Activated naive CD4-positive, alpha-beta T cell treated with anti-CD3 and anti-CD28 coated beads, Interleukin-2, amount 50 U/mL, for 16 hours (primary cell): ENCODE measurements around the gene HSD17B1.
"Not testable (repeated sequence)": the region's sequence is repeated elsewhere in the genome, so short reads cannot be mapped to it uniquely, and the experiment has no call there.

Experiments used
- DNase-seq: peaks from one replicate; pipeline ENCODE4 v3.0.0-alpha.2; 2020

HSD17B1 gene

DNA sequence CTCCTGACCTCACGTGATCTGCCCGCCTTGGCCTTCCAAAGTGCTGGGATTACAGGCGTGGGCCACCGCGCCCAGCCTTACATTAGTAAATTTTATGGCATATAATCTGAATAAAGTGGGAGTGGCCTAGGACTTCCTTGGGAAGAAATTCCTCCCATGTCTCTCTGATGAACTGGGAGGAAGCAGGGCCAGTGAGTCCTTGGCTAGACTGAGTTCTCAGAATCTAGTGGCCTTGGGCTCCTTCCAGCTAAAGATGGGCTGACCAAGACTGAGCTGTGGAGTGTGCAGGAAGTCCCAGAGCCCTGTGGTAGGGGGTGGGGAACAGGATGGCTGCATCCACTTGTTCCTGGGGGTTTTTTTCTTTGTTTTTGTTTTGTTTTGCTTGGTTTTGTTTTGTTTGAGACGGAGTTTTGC lies 26.7 kb upstream of the HSD17B1 start:
- DNase-seq = no peak

DNA sequence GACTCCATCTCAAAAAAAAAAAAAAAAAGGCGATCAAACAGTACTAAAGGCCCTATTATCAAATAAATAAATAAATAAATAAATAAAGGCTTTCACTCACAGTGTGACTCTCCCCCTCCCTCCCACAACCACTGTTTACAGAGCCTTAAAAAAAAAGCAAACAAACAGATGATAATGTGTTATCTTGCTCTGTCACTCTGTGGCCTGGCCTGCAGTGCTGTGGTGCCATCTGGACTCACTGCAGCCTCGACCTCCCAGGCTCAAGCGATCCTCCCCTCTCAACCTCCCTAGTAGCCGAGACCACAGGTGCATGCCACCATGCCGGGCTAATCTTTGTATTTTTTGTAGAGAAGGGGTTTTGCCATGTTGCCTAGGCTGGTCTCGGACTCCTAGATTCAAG lies 24.8 kb upstream of the HSD17B1 start:
- DNase-seq = no peak

DNA sequence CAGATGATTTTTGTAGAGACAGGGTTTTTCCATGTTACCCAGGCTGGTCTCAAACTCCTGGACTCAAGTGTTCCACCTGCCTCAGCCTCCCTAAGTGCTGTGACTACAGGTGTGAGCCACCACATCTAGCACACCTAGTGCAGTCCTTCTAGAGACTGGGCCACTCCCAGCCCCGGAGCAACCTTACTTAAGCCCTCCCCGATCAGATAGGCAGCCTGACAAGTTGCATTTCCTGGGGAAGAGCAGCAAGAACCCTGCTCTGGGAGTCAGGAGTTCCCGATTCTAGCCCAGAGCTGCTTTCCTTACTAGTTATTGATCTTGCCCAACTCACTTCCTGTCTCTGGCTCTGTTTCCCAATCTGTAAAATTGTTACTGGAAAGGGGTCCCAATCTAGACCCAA lies 23.7 kb upstream of the HSD17B1 start:
- no peak for DNase-seq

DNA sequence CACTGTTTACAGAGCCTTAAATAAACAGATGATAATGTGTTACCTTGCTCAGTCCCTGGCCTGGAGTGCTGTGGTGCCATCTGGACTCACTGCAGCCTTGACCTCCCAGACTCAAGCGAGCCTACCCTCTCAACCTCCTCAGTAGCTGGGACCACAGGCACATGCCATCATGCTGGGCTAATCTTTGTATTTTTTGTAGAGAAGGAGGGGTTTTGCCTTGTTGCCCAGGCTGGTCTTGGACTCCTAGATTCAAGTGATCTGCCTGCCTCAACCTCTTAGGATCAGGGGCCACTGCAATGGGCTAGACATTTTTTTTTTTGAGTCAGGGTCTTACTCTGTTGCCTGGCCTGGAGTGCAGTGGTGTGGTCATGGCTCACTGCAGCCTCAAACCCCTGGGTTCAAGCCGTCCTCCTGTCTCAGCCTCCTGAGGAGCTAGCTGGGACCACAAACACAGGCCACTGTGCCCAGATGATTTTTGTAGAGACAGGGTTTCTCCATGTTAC lies 21.7 kb upstream of the HSD17B1 start:
- no peak for DNase-seq

DNA sequence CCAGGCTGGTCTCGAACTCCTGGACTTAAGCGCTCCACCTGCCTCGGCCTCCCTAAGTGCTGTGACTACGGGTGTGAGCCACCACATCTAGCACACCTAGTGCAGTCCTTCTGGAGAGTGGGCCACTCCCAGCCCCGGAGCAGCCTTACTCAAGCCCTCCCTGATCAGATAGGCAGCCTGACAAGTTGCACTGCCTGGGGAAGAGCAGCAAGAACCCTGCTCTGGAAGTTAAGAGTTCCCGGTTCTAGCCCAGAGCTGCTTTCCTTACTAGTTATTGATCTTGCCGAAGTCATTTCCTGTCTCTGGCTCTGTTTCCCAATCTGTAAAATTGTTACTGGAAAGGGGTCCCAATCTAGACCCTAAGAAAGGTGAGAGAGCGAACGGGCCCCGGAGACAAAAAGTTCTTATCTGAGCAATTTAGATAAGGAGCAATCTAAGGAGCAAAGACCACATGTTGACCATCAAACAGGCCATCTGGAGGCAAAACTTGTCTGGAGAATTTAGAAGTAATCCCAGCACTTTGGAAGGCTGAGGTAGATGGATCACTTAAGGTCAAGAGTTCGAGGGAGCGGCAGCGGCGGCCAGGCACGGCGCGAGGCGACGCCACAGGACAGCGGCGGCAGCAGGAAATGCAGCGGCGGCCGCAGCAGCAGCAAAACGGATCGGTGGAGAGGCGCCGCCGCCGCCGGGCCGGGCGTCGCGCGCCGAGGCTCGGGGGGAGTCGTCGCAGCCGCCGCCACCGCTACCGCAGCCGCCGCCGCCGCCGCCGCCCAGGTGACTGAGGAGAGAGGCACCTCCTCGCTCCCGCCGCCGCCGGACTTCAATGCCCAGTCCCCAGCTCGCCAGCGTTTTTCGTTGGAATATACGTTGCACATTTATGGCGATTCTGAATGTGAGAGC lies 21.0 kb upstream of the HSD17B1 start:
- peak; percentile 58 for DNase-seq

DNA sequence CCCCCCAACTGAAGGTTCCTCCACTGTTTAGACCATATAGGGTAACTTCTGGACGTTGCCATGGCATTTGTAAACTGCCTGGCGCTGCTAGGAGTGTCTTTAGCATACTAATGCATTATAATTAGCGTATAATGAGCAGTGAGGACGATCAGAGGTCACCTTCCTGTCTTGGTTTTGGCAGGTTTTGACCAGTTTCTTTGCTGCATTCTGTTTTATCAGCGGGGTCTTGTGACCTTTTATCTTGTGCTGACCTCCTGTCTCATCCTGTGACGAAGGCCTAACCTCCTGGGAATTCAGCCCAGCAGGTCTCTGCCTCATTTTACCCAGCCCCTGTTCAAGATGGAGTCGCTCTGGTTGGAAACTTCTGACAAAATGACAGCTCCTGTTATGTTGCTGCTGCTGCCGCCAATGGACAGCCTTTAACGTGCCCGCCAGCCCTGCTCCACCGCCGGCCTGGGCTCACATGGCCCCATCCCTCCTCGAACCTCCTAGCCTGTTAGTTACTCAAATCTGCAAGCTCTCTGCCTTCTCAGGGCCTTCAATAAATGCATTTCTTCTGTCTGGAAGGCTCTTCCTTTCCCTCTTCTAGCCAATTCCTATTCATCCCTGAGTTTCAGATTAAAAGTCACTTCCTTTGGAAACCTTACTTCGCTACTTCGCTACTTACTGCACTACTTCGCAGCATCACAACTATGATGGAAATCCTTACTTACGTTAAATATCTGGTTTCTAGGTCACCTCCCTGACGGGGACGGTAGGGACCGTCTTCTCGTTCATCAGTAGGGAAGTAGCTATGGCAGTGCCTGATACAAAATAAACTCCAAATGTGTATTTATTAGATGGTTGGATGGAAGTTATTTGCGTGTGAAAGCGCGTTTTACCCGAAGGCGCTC lies 17.3 kb upstream of the HSD17B1 start:
- DNase-seq = no peak

DNA sequence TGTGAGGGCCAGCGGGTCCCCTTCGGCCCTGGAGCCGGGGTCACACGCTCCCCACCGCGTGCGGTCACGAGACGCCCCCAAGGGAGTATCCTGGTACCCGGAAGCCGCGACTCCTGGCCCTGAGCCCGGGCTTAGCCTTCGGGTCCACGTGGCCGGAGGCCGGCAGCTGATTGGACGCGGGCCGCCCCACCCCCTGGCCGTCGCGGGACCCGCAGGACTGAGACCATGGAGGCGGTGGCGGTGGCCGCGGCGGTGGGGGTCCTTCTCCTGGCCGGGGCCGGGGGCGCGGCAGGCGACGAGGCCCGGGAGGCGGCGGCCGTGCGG lies 16.7 kb upstream of the HSD17B1 start, which contains the start of gene NAGLU:
NAGLU (plus strand) TSS at position 194 of the 324 bp plus-strand sequence; CDS start at position 226, 32 bp downstream.
- peak; percentile 84 for DNase-seq

DNA sequence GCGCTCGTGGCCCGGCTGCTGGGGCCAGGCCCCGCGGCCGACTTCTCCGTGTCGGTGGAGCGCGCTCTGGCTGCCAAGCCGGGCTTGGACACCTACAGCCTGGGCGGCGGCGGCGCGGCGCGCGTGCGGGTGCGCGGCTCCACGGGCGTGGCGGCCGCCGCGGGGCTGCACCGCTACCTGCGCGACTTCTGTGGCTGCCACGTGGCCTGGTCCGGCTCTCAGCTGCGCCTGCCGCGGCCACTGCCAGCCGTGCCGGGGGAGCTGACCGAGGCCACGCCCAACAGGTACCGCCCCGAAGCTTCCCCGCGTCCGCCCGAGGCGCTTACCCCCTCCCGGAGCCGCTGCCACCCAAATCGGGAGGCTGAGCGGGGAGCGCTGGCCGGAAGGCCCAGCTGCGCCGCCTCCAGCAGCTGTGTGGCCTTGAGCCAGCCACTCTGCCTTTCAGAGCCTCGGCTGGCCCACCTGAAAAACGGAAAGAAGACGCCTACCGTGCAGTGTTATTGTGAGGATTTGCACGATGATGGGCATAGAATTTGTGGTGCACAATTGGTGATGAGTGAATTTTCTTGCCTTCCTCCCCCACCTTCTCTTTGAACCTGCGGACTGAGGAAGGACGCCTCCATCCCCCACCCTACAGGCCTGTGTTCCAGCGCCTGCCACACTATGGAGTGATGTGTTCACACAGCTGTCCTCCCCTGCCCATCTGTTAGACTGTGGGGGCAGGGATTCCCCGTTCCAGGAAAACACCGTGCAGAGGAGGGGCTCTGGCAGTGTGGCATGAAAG lies 16.2 kb upstream of the HSD17B1 start:
- DNase-seq = peak; percentile 74

DNA sequence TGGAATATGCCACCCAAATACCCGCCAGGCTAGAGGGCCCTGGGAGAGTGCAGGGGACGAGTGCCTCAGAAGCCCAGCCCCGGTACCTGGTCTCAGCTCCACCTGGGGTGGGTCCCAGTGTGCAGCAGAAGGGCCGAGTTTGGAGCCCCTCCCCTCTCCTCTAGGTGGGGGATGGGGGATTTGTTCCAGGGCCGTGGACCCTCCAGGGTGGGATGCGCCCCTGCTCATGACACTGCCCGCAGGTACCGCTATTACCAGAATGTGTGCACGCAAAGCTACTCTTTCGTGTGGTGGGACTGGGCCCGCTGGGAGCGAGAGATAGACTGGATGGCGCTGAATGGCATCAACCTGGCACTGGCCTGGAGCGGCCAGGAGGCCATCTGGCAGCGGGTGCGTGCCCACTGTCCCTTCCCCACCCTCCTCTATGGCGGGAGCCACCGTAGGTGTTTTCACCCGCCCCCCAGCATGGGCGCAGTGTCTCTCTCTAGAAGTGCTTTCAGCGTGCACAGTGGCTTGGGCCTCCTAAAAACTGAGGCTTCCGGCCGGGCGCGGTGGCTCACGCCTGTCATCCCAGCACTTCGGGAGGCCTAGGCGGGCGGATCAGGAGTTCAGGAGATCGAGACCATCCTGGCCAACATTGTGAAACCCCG lies 15.4 kb upstream of the HSD17B1 start:
- DNase-seq = no peak

DNA sequence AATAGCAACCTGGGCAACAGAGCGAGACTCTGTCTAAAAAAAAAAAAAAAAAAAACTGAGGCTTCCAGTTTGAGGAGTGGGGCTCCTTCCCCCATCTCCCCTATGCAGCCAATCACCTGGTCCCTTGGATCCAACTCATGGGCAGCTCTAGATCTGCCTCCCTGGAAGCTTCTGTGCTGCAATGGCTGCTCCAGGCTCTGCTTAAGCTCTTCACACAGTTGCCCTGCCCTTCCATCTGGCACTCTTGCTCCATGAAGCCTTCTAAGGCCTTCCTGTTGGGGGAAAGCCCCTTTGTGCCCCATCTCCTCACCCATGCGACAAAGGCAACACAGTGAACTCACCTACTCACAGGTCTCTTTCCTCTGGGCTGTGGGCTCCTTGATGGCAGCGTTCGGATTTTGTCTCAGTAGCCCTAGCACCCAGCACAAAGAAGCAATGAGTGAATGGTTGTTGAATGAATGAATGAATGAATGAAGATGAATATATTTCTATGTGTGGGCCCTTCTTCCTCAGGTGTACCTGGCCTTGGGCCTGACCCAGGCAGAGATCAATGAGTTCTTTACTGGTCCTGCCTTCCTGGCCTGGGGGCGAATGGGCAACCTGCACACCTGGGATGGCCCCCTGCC lies 14.8 kb upstream of the HSD17B1 start:
- no peak for DNase-seq

DNA sequence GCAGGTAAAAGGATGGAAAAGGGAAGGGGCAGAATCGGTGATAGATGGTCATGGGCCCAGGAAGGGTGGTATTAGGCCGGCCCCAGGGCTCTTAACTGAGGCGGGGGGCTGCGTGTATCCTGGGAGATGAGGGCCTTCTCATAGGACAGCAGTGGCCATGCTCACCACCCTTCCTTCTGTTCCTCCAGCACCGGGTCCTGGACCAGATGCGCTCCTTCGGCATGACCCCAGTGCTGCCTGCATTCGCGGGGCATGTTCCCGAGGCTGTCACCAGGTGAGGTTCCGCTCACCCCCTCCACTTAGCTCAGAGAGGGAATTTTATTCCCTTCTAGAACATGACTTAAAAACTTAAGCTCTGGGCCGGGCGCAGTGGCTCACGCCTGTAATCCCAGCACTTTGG lies 14.2 kb upstream of the HSD17B1 start:
- DNase-seq = no peak

DNA sequence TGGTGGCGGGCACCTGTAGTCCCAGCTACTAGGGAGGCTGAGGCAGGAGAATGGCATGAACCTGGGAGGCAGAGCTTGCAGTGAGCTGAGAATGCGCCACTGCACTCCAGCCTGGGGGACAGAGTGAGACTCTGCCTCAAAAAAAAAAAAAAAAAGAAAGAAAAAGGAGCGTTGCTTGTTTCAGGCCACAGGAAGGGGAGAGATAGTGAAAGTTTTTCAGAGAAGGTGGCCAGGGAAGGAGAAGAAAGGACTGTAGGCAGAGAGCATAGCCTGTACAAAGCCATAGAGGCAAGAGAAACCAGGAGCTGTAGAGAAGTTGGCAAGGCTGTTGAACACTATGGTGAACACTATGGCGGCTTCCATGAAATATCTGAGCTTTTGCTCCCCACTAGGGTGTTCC lies 12.2 kb upstream of the HSD17B1 start:
- not testable (repeated sequence) for DNase-seq

DNA sequence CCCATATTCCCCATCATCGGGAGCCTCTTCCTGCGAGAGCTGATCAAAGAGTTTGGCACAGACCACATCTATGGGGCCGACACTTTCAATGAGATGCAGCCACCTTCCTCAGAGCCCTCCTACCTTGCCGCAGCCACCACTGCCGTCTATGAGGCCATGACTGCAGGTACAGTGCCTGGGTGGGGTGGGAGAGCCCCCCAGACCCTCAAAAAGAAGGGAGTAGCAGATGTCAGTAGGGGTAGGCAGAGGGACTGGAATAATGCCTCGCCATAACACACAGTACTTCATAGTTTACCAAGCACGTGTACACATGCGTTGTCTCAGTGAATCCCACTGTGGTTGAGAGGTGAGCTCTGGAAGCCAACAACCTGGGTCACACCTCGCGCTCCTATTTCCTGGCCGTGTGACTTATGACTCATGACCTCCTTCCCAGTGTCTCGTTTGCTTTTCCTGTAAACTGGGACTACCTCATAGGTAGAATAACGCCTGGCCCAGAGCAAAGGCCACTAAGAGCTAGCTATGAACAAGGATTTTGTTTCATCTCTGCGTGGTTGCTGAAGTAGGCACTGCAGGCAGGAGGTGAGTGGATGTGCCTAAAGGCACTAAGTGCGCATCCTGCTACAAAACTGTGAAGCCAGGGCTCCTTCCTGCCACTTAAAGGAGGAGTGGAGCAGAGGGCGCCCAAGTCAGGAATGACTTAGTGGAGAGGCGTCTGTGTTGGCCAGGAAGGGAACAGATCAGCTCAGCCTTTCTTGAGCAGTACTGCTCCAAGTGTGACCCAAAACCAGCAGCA lies 11.5 kb upstream of the HSD17B1 start:
- DNase-seq = no peak

DNA sequence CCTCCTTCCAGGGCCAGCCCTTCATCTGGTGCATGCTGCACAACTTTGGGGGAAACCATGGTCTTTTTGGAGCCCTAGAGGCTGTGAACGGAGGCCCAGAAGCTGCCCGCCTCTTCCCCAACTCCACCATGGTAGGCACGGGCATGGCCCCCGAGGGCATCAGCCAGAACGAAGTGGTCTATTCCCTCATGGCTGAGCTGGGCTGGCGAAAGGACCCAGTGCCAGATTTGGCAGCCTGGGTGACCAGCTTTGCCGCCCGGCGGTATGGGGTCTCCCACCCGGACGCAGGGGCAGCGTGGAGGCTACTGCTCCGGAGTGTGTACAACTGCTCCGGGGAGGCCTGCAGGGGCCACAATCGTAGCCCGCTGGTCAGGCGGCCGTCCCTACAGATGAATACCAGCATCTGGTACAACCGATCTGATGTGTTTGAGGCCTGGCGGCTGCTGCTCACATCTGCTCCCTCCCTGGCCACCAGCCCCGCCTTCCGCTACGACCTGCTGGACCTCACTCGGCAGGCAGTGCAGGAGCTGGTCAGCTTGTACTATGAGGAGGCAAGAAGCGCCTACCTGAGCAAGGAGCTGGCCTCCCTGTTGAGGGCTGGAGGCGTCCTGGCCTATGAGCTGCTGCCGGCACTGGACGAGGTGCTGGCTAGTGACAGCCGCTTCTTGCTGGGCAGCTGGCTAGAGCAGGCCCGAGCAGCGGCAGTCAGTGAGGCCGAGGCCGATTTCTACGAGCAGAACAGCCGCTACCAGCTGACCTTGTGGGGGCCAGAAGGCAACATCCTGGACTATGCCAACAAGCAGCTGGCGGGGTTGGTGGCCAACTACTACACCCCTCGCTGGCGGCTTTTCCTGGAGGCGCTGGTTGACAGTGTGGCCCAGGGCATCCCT lies 9.3 kb upstream of the HSD17B1 start:
- no peak for DNase-seq

DNA sequence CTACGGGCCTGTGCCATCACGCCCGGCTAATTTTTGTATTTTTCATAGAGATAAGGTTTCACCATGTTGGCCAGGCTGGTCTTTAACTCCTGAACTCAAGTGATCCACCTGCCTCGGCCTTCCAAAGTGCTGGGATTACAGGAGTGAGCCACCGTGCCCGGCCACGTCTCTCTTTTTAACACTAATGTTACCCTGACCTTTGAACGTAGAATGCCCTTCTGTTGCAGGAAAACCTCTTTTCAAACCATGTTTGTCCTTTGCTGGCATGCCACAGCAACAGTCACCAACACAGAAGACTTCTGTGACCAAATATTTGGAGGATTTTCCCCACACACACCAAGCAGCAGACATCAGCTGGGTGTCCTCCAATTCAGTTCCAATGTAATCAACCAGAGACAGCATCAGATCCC lies 7.8 kb upstream of the HSD17B1 start:
- DNase-seq = no peak

DNA sequence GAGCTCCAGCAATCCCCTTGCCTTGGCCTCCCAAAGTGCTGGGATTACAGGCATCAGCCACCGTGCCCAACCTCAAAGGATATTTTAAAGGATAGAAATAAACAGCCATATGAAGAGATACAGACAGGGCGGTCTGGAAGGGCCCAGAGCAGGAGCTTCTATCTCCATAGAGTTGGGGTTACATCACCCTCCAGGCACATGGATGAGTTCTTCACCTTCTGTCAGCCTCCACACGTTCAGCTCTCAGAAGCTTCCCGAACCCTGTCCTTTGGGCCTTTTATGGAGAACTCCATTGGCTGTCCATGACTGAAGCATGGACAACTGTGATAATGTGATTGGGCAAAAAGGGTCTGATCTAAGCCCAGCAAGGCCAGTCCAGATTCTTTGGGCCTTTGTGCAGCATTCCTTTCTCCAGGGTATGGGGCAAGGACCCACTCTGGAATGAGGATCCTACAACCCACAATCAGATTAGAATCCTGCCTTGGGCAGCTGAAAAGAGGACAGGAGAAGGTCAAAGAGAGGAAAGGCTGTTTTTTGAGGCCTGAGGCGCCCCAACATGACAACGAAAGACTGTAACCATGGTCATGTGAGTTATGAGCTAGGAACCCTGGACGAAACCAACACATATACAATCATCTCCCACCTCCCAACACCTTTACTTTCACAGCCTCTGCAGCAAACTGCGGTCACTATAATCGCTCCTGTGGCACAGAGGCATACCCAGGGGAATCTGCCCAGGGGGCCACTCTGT lies 6.8 kb upstream of the HSD17B1 start:
- not testable (repeated sequence) for DNase-seq

DNA sequence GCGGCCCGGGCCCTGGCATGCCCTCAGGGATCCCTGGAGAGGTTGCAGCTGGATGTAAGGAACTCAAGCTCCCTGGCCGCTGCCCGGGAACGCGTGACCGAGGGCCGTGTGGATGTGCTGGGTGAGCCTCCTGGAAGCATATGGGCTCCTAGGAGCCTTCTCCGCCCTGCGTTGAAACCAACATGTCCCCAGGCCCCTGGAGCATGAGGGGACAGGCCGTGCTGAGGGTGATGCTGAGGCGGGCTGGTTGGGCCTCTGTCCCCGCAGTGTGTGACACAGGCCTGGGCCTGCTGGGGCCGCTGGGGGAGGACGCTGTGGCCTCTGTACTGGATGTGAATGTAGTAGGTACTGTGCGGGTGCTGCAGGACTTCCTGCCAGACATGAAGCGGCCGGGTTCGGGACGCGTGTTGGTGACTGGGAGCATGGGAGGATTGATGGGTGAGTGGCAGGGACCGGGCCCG lies 5.7 kb upstream of the HSD17B1 start:
- DNase-seq = no peak

DNA sequence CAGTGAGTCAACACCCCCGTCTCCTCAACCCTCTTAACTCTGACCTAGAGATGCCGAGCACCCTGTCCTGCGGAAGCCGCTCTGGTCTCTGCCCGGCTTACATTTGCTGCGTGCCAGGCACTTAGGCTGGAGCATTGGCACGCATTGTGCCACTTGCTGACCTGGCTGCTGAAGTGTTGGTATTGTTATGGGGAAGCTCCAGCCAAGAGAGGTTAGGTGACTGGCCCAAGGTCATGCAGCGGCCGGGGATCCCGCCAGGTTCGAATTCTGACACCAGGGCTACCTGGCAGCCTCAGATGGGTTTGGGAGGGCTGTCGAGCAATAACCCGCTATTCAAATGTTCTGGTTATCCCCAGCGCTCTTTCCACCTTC lies 5.0 kb upstream of the HSD17B1 start:
- DNase-seq = no peak
